ENCODE data around the gene NDUFS8.

Gene NDUFS8

DNA sequence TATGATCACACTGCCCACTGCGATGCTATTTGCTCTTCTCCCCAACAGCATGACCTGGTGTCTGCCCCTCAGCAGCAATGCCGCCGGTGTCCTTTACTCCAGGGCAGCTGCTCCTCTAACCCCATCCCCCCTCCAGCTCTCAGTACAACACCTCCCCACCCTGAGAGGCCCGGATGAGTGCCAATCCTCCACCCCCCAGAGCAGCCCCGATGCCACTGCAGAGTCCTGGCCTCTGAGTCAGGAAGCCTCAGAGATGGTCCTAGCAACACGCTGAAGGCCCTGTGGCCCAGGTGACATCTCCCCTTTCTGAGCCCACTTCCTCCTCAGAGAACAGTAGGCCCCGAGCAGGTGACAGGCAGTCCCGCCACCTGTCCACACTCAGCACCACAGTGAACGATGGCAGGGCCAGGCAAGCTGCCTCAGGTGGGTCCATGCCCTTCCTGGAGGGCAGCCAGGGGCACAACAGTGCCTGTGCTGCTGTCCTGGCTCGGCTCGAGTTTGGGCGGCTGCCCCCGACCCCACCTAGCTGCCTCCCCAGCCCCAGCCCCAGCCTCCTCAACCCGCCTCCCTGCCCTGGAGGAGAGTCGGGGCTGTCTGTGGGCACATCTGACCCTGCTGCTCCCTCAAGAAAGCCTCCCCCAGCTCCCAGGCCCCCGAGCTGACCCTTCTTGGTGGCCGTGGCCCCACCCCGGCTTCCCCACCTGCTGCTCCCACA, 3.9 kb upstream of the NDUFS8 start:
- no peak for DNase-seq (ENCODE audit: insufficient read length, low spot score)
- no peak for FAIRE-seq
- no peak for TF ChIP-seq PAX5 (IDR thresholded peaks at IDR 0.05; ENCODE audit: insufficient read depth, low read length, severe bottlenecking)
- TF ChIP-seq POU2F2 (IDR thresholded peaks at IDR 0.05; ENCODE audit: low read depth, low read length): no peak
- no peak for TF ChIP-seq SPI1 (IDR thresholded peaks at IDR 0.05; ENCODE audit: low read depth, low read length)
- TF ChIP-seq POLR2A (IDR thresholded peaks at IDR 0.05; ENCODE audit: low read depth, low read length): no peak
- no peak for TF ChIP-seq TAF1 (IDR thresholded peaks at IDR 0.05; ENCODE audit: low read depth, low read length)
- TF ChIP-seq POLR2AphosphoS5 (IDR thresholded peaks at IDR 0.05; ENCODE audit: low read depth, low read length): no peak

DNA sequence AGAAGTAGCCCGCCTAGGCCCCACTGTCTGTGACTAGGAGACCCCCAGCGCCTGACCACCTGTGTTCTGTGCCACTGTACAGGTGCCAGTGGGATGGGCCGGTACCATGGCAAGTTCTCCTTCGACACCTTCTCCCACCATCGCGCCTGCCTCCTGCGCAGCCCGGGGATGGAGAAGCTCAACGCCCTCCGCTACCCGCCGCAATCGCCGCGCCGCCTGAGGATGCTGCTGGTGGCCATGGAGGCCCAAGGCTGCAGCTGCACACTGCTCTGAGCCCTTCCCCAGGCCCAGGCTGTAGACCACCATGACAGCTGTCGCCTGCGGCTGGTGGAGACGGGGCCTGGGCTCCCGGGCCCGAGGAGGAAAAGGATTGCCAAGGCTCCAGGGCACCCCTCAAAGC, 2.8 kb upstream of the NDUFS8 start:
- no peak for FAIRE-seq
- TF ChIP-seq TAF1 (IDR thresholded peaks at IDR 0.05; ENCODE audit: low read depth, low read length) (no peak), POLR2AphosphoS5 (IDR thresholded peaks at IDR 0.05; ENCODE audit: low read depth, low read length) (no peak), POU2F2 (IDR thresholded peaks at IDR 0.05; ENCODE audit: low read depth, low read length) (no peak), POLR2A (IDR thresholded peaks at IDR 0.05; ENCODE audit: low read depth, low read length) (no peak), SPI1 (IDR thresholded peaks at IDR 0.05; ENCODE audit: low read depth, low read length) (no peak), PAX5 (IDR thresholded peaks at IDR 0.05; ENCODE audit: insufficient read depth, low read length, severe bottlenecking) (no peak)
- DNase-seq (ENCODE audit: insufficient read length, low spot score): no peak

DNA sequence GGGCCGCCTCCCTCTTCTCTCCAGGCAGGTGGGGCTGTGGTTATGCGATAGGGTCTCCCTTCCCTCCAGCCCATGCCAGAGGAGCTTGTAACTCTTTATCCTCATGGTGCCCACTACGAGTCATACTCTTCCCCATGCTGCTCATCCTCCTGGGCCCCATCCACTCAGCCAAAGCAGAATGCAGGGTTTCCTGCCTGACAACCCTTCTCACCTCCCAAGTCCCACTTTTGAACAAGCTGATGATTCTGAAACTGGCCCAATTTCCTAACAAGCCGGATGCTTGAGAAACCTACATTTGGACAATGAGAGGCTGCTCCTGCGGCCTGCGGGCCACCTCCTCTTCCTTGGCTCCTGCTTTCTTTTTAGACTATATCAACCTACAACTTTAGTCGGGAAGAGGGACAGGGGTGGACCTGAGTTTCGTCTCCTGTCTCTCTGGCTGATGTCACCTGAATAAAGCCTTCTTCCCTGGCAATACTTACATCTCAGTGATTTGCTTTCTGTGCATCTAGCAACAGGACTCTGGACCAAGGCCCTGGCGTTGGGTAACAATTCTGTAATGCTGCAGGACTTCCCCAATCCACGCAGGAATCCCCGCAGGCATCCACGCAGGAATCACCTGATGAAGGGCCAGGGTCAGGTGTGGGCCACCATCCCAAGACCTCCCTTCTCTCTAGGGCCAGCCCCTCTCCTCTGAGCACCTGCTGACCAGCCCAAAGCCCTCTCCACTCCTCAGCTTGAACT, 1.5 kb upstream of the NDUFS8 start:
- no peak for FAIRE-seq
- no peak for DNase-seq (ENCODE audit: insufficient read length, low spot score)
- no peak for TF ChIP-seq TAF1 (IDR thresholded peaks at IDR 0.05; ENCODE audit: low read depth, low read length)
- no peak for TF ChIP-seq PAX5 (IDR thresholded peaks at IDR 0.05; ENCODE audit: insufficient read depth, low read length, severe bottlenecking)

DNA sequence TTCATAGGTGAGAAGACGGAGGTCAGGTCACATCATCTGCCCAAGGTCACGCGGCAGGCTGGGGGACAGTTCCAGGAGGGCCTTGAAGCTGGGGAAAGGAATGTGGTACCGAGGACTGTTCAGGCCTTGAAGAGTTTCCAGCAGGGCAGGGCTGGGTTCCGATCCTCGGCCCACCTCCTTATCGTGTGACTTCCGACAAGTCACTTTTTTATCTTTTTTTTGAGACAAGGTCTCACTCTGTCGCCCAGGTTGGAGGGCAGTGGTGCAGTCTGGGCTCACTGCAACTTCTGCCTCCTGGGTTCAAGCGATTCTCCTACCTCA, 623 bp downstream of the NDUFS8 start:
- TF ChIP-seq PAX5 (IDR thresholded peaks at IDR 0.05; ENCODE audit: insufficient read depth, low read length, severe bottlenecking) (no peak), TAF1 (IDR thresholded peaks at IDR 0.05; ENCODE audit: low read depth, low read length) (no peak), POLR2AphosphoS5 (IDR thresholded peaks at IDR 0.05; ENCODE audit: low read depth, low read length) (no peak), POU2F2 (IDR thresholded peaks at IDR 0.05; ENCODE audit: low read depth, low read length) (no peak), POLR2A (IDR thresholded peaks at IDR 0.05; ENCODE audit: low read depth, low read length) (no peak), SPI1 (IDR thresholded peaks at IDR 0.05; ENCODE audit: low read depth, low read length) (no peak)
- DNase-seq (ENCODE audit: insufficient read length, low spot score) (no peak), FAIRE-seq (no peak)

DNA sequence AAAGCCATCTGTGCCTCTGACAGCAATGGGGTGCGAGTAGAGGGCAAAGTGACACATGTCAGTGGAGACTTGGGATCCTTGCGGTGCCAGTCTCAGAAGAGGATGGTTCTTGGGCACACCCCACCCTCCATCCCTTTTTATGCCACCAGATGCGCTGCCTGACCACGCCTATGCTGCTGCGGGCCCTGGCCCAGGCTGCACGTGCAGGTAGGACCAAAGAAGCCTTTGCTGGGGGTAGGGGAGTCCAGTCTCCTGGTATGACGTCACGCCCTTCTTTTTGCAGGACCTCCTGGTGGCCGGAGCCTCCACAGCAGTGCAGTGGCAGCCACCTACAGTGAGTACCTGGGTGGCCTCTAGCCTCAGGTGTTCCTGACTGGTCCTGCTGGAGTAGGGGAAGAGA, 1.5 kb downstream of the NDUFS8 start:
- DNase-seq (ENCODE audit: insufficient read length, low spot score) (no peak), FAIRE-seq (no peak)
- no peak for TF ChIP-seq PAX5 (IDR thresholded peaks at IDR 0.05; ENCODE audit: insufficient read depth, low read length, severe bottlenecking)
- TF ChIP-seq POLR2AphosphoS5 (IDR thresholded peaks at IDR 0.05; ENCODE audit: low read depth, low read length): no peak
- no peak for TF ChIP-seq TAF1 (IDR thresholded peaks at IDR 0.05; ENCODE audit: low read depth, low read length)
- TF ChIP-seq POLR2A (IDR thresholded peaks at IDR 0.05; ENCODE audit: low read depth, low read length): no peak
- no peak for TF ChIP-seq POU2F2 (IDR thresholded peaks at IDR 0.05; ENCODE audit: low read depth, low read length)
- TF ChIP-seq SPI1 (IDR thresholded peaks at IDR 0.05; ENCODE audit: low read depth, low read length): no peak

DNA sequence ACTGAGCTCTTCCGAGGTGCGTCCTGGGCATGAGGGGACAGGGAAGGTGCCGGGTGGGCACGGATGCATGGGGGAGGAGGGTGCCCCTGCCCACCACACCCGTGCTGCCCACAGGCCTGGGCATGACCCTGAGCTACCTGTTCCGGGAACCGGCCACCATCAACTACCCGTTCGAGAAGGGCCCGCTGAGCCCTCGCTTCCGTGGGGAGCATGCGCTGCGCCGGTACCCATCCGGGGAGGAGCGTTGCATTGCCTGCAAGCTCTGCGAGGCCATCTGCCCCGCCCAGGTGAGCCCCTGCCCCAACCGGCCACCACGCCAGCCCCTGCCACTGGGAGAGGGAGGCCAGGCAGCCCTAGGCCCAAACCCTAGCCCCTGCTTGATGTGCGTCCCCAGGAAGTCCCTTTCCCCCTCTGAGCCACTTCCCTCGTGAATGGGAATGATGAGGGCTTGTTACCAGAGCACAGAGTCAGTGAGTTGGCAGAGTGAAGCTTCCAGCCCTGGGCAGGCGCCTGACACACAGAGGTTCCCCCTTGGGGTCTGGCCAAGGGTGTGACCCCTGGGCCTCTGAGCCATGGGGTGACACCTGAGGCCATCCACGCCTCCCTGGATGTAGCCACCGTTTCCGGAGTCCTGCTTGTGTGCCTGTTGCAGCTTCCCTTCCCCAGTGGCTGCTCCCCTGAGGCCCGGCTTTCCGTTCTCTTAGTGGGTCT, 2.7 kb downstream of the NDUFS8 start:
- no peak for TF ChIP-seq PAX5 (IDR thresholded peaks at IDR 0.05; ENCODE audit: insufficient read depth, low read length, severe bottlenecking)
- DNase-seq (ENCODE audit: insufficient read length, low spot score) (no peak), FAIRE-seq (no peak)

DNA sequence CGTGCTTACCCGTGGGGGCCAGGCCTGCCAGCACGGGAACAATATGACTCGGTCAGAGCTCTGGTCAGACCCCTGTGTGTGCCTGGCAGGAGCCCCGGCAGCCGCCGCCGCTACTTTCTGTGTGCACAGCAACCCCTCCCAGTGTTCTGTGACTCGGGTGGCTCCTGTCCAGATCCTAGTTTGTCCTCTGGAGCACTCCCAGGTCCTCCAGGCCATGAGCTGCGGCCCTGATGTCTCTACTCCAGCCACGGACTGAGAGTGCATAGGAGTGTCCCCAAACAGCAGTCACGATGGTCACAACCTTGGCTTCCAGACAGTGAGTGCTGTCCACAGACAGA, 3.2 kb downstream of the NDUFS8 start:
- TF ChIP-seq POU2F2 (IDR thresholded peaks at IDR 0.05; ENCODE audit: low read depth, low read length): no peak
- TF ChIP-seq SPI1 (IDR thresholded peaks at IDR 0.05; ENCODE audit: low read depth, low read length): no peak
- no peak for TF ChIP-seq PAX5 (IDR thresholded peaks at IDR 0.05; ENCODE audit: insufficient read depth, low read length, severe bottlenecking)
- TF ChIP-seq TAF1 (IDR thresholded peaks at IDR 0.05; ENCODE audit: low read depth, low read length): no peak
- DNase-seq (ENCODE audit: insufficient read length, low spot score) (no peak), FAIRE-seq (no peak)

DNA sequence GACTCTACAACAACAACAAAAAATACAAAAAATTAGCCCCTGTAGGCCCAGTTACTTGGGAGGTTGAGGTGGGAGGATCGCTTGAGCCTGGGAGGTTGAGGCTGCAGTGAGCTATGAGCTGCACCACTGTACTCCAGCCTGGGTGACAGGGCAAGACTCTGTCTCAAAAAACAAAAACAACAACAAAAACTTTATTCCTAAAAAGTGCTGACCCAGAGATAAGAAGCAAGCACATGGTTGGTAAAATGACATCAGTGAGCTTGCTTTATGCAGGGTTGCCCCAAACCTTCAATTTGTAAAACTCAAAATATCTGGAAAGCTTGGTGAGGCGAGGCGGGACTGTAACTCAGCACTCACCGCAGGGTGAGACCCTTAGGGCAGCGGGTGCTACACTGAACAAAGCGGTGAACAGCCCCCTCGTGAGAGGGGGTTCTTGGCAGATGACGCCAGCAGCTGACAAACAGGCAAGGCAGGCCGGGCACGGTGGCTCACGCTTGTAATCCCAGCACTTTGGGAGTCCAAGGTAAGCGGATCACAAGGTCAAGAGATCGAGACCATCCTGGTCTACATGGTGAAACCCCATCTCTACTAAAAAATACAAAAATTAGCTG, 4.9 kb downstream of the NDUFS8 start:
- FAIRE-seq (no peak), DNase-seq (ENCODE audit: insufficient read length, low spot score) (no peak)
- TF ChIP-seq TAF1 (IDR thresholded peaks at IDR 0.05; ENCODE audit: low read depth, low read length): no peak
- TF ChIP-seq POLR2AphosphoS5 (IDR thresholded peaks at IDR 0.05; ENCODE audit: low read depth, low read length): no peak
- no peak for TF ChIP-seq PAX5 (IDR thresholded peaks at IDR 0.05; ENCODE audit: insufficient read depth, low read length, severe bottlenecking)

DNA sequence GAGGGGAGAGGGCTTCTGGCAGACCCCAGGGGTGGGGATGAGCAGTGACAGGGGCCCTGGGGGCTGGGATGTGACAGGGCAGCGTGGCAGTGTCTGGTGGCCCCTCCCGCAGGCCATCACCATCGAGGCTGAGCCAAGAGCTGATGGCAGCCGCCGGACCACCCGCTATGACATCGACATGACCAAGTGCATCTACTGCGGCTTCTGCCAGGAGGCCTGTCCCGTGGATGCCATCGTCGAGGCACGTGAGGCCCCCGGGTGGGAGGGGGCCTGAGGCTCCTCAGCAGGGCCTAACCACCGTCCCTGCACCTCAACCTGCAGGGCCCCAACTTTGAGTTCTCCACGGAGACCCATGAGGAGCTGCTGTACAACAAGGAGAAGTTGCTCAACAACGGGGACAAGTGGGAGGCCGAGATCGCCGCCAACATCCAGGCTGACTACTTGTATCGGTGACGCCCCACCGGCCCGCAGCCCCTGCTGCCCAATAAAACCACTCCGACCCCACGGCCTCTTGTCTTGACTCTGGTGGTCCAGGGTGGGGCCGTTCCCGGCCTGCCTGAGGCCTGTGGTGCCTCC, 5.7 kb downstream of the NDUFS8 start:
- FAIRE-seq: no peak
- DNase-seq (ENCODE audit: insufficient read length, low spot score): no peak

More for the DNA sequence above, 5.7 kb downstream of the NDUFS8 start:
- TF ChIP-seq POU2F2 (IDR thresholded peaks at IDR 0.05; ENCODE audit: low read depth, low read length): no peak
- TF ChIP-seq PAX5 (IDR thresholded peaks at IDR 0.05; ENCODE audit: insufficient read depth, low read length, severe bottlenecking): no peak
- TF ChIP-seq TAF1 (IDR thresholded peaks at IDR 0.05; ENCODE audit: low read depth, low read length): no peak
- no peak for TF ChIP-seq SPI1 (IDR thresholded peaks at IDR 0.05; ENCODE audit: low read depth, low read length)
- TF ChIP-seq POLR2AphosphoS5 (IDR thresholded peaks at IDR 0.05; ENCODE audit: low read depth, low read length): no peak
- no peak for TF ChIP-seq POLR2A (IDR thresholded peaks at IDR 0.05; ENCODE audit: low read depth, low read length)
